GM12801 (cell line): ENCODE data around the gene GADD45B.

Experiments
- CTCF ChIP-seq: IDR thresholded peaks from one replicate; pipeline ENCODE4 v1.5.1; 2011; ENCODE audit warnings: control low read depth; ENCODE audit not compliant: insufficient read length; ENCODE audit errors: extremely low read depth

The GADD45B gene

GRCh38 chr19:2464389-2464788 lies 11.5 kb upstream of the GADD45B start:
- no peak for TF ChIP-seq CTCF

GRCh38 chr19:2468596-2468995 lies 7.3 kb upstream of the GADD45B start:
- no peak for TF ChIP-seq CTCF

GRCh38 chr19:2469102-2469914 lies 6.6 kb upstream of the GADD45B start:
- TF ChIP-seq CTCF = no peak

GRCh38 chr19:2474232-2475017 lies 1.5 kb upstream of the GADD45B start:
- no peak for TF ChIP-seq CTCF

- TF ChIP-seq CTCF = no peak
These were observed 767 bp upstream of the GADD45B start for GRCh38 chr19:2475018-2475701.

- no peak for TF ChIP-seq CTCF
These were observed 669 bp downstream of the GADD45B start for GRCh38 chr19:2476451-2477140.
